Caco-2 (cell line): Measurements from ENCODE around the gene NUP160. TPM values are rescaled to one million over a fixed set of nuclear protein-coding genes. Genes with fewer than 3 reads are reported as not detected.
"Not testable (repeated sequence)": the region's sequence is repeated elsewhere in the genome, so short reads cannot be mapped to it uniquely, and the experiment has no call there.

Experiments used
- BruUV-seq: library from RNA; stranded (reverse); fragments of 400-500 nt; replicated peaks from 2 replicates; lab custom pipeline; 2021; lab: Mats Ljungman, UMichigan
- CTCF ChIA-PET: fragments of 300-600 bp; sonication (Branson Sonifier 250); formaldehyde crosslinking; loops from one replicate; lab custom pipeline; 2022; ENCODE audit warnings: antibody characterized with exemption; lab: Charles Lee
- POLR2A ChIA-PET: fragments of 300-600 bp; sonication (Branson Sonifier 250); formaldehyde crosslinking; loops from one replicate; lab custom pipeline; 2022; ENCODE audit warnings: antibody characterized with exemption; lab: Charles Lee
- DNase-seq, 2 experiments: peaks; one replicate each; pipeline versions ENCODE4 v3.0.0 to v3.0.0-alpha.2; 2020 to 2022
- H3K27me3 ChIP-seq: replicated peaks from 2 replicates; pipeline ENCODE4 v1.6.0; 2011; ENCODE audit warnings: low read length; ENCODE audit not compliant: control insufficient read depth, insufficient read depth
- H3K36me3 ChIP-seq: 2 replicates; pipeline ENCODE4 v1.5.1; 2011; ENCODE audit warnings: low read length; ENCODE audit not compliant: control insufficient read depth, insufficient read depth
- H3K4me1 ChIP-seq: fragments of 250-450 bp; sonication (Bioruptor Pico); 2 replicates; pipeline ENCODE4 v1.5.1; 2020; ENCODE audit warnings: mild to moderate bottlenecking
- H3K4me3 ChIP-seq: 2 replicates; pipeline ENCODE4 v1.5.1; 2011; ENCODE audit warnings: low read depth, mild to moderate bottlenecking, control low read depth, low read length
- H3K9me3 ChIP-seq: fragments of 250-450 bp; sonication (Bioruptor Pico); 2 replicates; pipeline ENCODE4 v1.5.1; 2020; ENCODE audit warnings: mild to moderate bottlenecking, moderate library complexity
- H3K27ac Mint-ChIP-seq: one replicate; pipeline ENCODE4 v1.8.0; 2022; ENCODE audit warnings: mixed read lengths; ENCODE audit not compliant: unreplicated experiment
- H3K27me3 Mint-ChIP-seq: one replicate; pipeline ENCODE4 v1.8.0; 2022; ENCODE audit warnings: mixed read lengths; ENCODE audit not compliant: insufficient read depth, unreplicated experiment
- H3K36me3 Mint-ChIP-seq: one replicate; pipeline ENCODE4 v1.8.0; 2022; ENCODE audit warnings: mild to moderate bottlenecking, mixed read lengths; ENCODE audit not compliant: insufficient read depth, unreplicated experiment
- H3K4me1 Mint-ChIP-seq: one replicate; pipeline ENCODE4 v1.8.0; 2022; ENCODE audit warnings: low read depth, mixed read lengths; ENCODE audit not compliant: unreplicated experiment
- H3K4me3 Mint-ChIP-seq: one replicate; pipeline ENCODE4 v1.8.0; 2022; ENCODE audit warnings: mild to moderate bottlenecking, moderate library complexity, mixed read lengths; ENCODE audit not compliant: unreplicated experiment
- H3K9me3 Mint-ChIP-seq: one replicate; pipeline ENCODE4 v1.8.0; 2022; ENCODE audit warnings: mixed read lengths; ENCODE audit not compliant: unreplicated experiment
- intact Hi-C: fragments of 100-400 bp; cut with micrococcal nuclease; formaldehyde crosslinking; loops from one replicate; pipeline ENCODE4 v1.10.0; 2022; ENCODE audit not compliant: unreplicated experiment
- total RNA-seq: library from RNA; stranded (reverse); gene quantifications from 2 replicates; pipeline ENCODE4 v1.2.3, GENCODE V29; 2022
- TF ChIP-seq, protein P1 (sequence below), 2 experiments: fragments of 200-600 bp in 1 of 2; IDR thresholded peaks; 1 replicate in 1 of 2; 2 replicates in 1 of 2; pipeline versions ENCODE4 v1.5.1 to v1.8.0; 2011 to 2022; ENCODE audit warnings: antibody characterized with exemption in 1 of 2, control low read depth in 1 of 2, inconsistent platforms in 1 of 2, low read depth in 1 of 2, low read length in 1 of 2, mild to moderate bottlenecking in 1 of 2, moderate library complexity in 1 of 2; ENCODE audit not compliant: insufficient read depth in 1 of 2, severe bottlenecking in 1 of 2, unreplicated experiment in 1 of 2

Gene NUP160
- total RNA-seq, 1 experiment from 2014 or later, result 72.9 TPM

DNA sequence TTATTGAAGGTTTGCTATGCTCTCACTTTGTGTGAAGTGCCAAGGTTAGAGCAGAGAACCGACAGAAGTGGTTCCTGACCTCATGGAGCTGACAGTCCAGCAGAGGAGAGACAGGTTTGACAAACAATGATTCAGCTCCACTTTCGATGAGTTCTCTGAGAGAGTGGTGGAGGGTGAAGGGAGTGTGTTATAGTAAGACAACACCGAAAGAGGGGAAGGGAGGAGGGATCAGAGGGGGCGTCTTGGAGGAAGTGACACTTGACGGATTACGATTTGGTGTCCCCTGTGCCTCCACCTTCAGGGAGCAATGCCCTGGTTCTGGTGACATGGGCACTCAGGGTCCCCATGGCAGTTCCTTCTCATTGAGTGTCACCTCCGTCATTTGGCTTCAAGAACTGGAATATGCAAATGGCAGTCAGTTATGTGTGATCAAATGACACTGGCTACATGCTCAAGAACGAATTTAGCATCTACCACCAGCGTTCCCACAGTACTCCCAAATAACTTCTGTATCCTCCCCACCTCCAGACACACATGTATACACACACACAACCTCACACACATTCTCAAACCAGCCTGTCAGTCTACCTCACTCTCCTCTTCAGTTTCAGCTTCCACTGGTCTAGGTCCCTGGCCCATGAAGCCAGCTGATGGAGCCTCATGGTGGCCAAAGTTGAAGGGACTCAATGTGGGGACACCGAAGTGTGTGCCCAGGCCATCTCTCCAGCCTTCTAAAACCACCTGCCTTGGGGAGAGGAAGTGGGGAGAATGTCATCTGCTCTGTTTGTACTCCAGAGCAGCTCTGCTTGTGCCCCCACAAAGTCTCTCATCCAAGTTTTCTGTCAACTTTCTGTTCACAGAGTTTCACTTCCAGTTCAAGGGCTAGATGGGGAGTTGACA, 31.4 kb upstream of the NUP160 start:
- Histone ChIP-seq H3K4me1 (no peaks in the 10 kb centered on the region), H3K9me3 (peaks cover 24% of the 10 kb centered on the region), H3K27me3 (no peaks in the 10 kb centered on the region), H3K36me3 (no peaks in the 10 kb centered on the region), H3K4me3 (no peak overlapping the region)
- POLR2A ChIA-PET, result no interaction called here
- intact Hi-C loops, result no loop called here
- Mint-ChIP-seq H3K9me3 (peaks cover 35% of the 10 kb centered on the region), H3K27ac (no peak overlapping the region), H3K27me3 (no peaks in the 10 kb centered on the region), H3K4me3 (no peak overlapping the region), H3K4me1 (no peaks in the 10 kb centered on the region), H3K36me3 (no peaks in the 10 kb centered on the region)
- TF ChIP-seq, protein P1, sequence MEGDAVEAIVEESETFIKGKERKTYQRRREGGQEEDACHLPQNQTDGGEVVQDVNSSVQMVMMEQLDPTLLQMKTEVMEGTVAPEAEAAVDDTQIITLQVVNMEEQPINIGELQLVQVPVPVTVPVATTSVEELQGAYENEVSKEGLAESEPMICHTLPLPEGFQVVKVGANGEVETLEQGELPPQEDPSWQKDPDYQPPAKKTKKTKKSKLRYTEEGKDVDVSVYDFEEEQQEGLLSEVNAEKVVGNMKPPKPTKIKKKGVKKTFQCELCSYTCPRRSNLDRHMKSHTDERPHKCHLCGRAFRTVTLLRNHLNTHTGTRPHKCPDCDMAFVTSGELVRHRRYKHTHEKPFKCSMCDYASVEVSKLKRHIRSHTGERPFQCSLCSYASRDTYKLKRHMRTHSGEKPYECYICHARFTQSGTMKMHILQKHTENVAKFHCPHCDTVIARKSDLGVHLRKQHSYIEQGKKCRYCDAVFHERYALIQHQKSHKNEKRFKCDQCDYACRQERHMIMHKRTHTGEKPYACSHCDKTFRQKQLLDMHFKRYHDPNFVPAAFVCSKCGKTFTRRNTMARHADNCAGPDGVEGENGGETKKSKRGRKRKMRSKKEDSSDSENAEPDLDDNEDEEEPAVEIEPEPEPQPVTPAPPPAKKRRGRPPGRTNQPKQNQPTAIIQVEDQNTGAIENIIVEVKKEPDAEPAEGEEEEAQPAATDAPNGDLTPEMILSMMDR (IDR thresholded peaks at IDR 0.05; ENCODE audit: insufficient read depth in 1 of 2, low read depth in 1 of 2, low read length in 1 of 2, severe bottlenecking in 1 of 2, unreplicated experiment in 1 of 2), result no peak
- CTCF ChIA-PET, result no interaction called here
- DNase-seq, result no peak
- BruUV-seq, result no TSS peak

DNA sequence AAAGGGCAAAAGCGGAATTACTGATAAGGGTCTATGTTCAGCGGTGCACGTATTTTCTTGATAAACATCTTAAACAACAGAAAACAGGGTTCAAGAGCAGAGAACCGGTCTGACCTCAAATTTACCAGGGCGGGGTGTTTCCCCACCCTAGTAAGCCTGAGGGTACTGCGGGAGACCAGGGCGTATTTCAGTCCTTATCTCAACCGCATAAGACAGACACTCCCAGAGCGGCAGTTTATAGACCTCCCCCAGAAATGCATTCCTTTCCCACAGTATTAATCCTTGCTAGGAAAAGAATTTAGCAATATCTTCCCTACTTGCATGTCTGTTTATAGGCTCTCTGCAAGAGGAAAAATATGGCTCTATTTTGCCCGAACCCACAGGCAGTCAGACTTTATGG, 27.7 kb upstream of the NUP160 start:
- H3K9me3 Mint-ChIP-seq, result peaks cover 44% of the 10 kb centered on the region
- CTCF ChIA-PET, H3K4me1 ChIP-seq, H3K4me1 Mint-ChIP-seq, BruUV-seq, intact Hi-C loops, H3K4me3 ChIP-seq, H3K27me3 ChIP-seq, H3K4me3 Mint-ChIP-seq, H3K27me3 Mint-ChIP-seq, H3K36me3 Mint-ChIP-seq, POLR2A ChIA-PET, H3K27ac Mint-ChIP-seq, H3K36me3 ChIP-seq: not testable (repeated sequence)
- DNase-seq, result peak; percentile 47 to 54
- H3K9me3 ChIP-seq, result peaks cover 28% of the 10 kb centered on the region

DNA sequence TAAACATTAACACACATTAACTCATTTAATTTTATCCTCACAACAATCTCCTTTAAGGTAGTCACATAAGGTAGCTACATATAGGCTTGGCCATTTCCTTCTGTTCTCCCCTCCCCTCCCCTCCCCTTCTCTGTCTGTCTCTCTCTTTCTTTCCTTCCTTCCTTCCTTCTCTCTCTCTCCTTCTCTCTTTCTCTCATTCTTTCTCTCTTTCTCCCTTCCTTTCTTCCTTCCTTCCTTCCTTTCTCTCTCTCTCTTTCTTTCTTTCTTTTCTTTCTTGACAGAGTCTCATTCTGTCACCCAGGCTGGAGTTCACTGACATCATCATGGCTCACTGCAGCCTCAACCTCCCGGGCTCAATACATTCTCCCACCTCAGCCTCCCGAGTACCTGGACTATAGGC, 22.3 kb upstream of the NUP160 start:
- ChIA-PET CTCF (no interaction called here), POLR2A (no interaction called here)
- Mint-ChIP-seq H3K4me3 (no peak overlapping the region), H3K36me3 (no peaks in the 10 kb centered on the region), H3K9me3 (peaks cover 11% of the 10 kb centered on the region), H3K27ac (no peak overlapping the region), H3K4me1 (peaks cover 6% of the 10 kb centered on the region), H3K27me3 (no peaks in the 10 kb centered on the region)
- Histone ChIP-seq H3K36me3 (no peaks in the 10 kb centered on the region), H3K4me3 (no peak overlapping the region), H3K27me3 (no peaks in the 10 kb centered on the region; the same call in 1 of the 2 replicates), H3K4me1 (peaks cover 4% of the 10 kb centered on the region; the same call in 1 of the 2 replicates), H3K9me3 (peaks cover 12% of the 10 kb centered on the region)
- no TSS peak for BruUV-seq
- intact Hi-C loops, result no loop called here
- TF ChIP-seq, protein P1 (IDR thresholded peaks at IDR 0.05; ENCODE audit: insufficient read depth in 1 of 2, low read depth in 1 of 2, low read length in 1 of 2, severe bottlenecking in 1 of 2, unreplicated experiment in 1 of 2), result no peak
- no peak for DNase-seq
